ENCODE data around the gene ZBTB43.

GRCh38 chr9:126827227-126827626 is 22.4 kb downstream of the ZBTB43 start:
- TF ChIP-seq EZH2 (IDR thresholded peaks at IDR 0.05; ENCODE audit: borderline replicate concordance, insufficient read depth, low read length, poor library complexity, severe bottlenecking) = no peak
- no peak for TF ChIP-seq CTCF (IDR thresholded peaks at IDR 0.05; ENCODE audit: poor library complexity, severe bottlenecking)
- TF ChIP-seq EP300 (conservative IDR thresholded peaks at IDR 0.05; ENCODE audit: poor library complexity, severe bottlenecking) = no peak

Measured in neural cell (in vitro differentiated cells).